Astrocyte (in vitro differentiated cells and primary cell): ENCODE data around the gene URGCP. TPM values are rescaled to one million over a fixed set of nuclear protein-coding genes. Genes with fewer than 3 reads are reported as not detected.

Experiments
- DNase-seq: peaks from one replicate; pipeline ENCODE4 v3.0.0-alpha.2; 2010; ENCODE audit warnings: low read depth
- FAIRE-seq: peaks from 2 replicates; lab custom pipeline; 2011; peaks lifted over from hg19 to GRCh38; lab: Jason Lieb, UNC
- H2AFZ ChIP-seq: 2 replicates; pipeline ENCODE4 v1.6.0; 2012; ENCODE audit warnings: low read depth, low read length, inconsistent platforms
- H3K27ac ChIP-seq: 2 replicates; pipeline ENCODE4 v1.5.1; 2011; ENCODE audit warnings: low read depth, low read length, inconsistent platforms
- H3K27me3 ChIP-seq: 2 replicates; pipeline ENCODE4 v1.6.0; 2011; ENCODE audit warnings: low read length, inconsistent platforms; ENCODE audit not compliant: insufficient read depth
- H3K36me3 ChIP-seq: 2 replicates; pipeline ENCODE4 v1.5.1; 2011; ENCODE audit warnings: low read length, inconsistent platforms; ENCODE audit not compliant: insufficient read depth
- H3K4me1 ChIP-seq: 2 replicates; pipeline ENCODE4 v1.5.1; 2011; ENCODE audit warnings: low read length, inconsistent platforms; ENCODE audit not compliant: insufficient read depth
- H3K4me2 ChIP-seq: 2 replicates; pipeline ENCODE4 v1.6.0; 2012; ENCODE audit warnings: low read length, inconsistent platforms
- H3K4me3 ChIP-seq: 2 replicates; pipeline ENCODE4 v1.5.1; 2011; ENCODE audit warnings: low read depth, mild to moderate bottlenecking, low read length, inconsistent platforms; ENCODE audit not compliant: insufficient read depth
- H3K79me2 ChIP-seq: 2 replicates; pipeline ENCODE4 v1.6.0; 2012; ENCODE audit warnings: mild to moderate bottlenecking, low read length, inconsistent platforms; ENCODE audit not compliant: insufficient read depth
- H3K9ac ChIP-seq: 2 replicates; pipeline ENCODE4 v1.6.0; 2012; ENCODE audit warnings: mild to moderate bottlenecking, low read length, inconsistent platforms
- H3K9me3 ChIP-seq: 2 replicates; pipeline ENCODE4 v1.5.1; 2012; ENCODE audit warnings: low read depth, mild to moderate bottlenecking, low read length, inconsistent platforms; ENCODE audit not compliant: insufficient read depth
- H4K20me1 ChIP-seq: 2 replicates; pipeline ENCODE4 v1.6.0; 2012; ENCODE audit warnings: low read length, inconsistent platforms; ENCODE audit not compliant: insufficient read depth
- H3K27ac Mint-ChIP-seq: one replicate; pipeline ENCODE4 v1.8.0; 2021; ENCODE audit warnings: mild to moderate bottlenecking, mixed read lengths; ENCODE audit not compliant: unreplicated experiment
- H3K27me3 Mint-ChIP-seq: one replicate; pipeline ENCODE4 v1.8.0; 2021; ENCODE audit warnings: low read depth, mixed read lengths; ENCODE audit not compliant: unreplicated experiment
- H3K36me3 Mint-ChIP-seq: one replicate; pipeline ENCODE4 v1.8.0; 2021; ENCODE audit warnings: low read depth, mixed read lengths; ENCODE audit not compliant: unreplicated experiment
- H3K4me1 Mint-ChIP-seq: one replicate; pipeline ENCODE4 v1.8.0; 2021; ENCODE audit warnings: low read depth, mixed read lengths; ENCODE audit not compliant: unreplicated experiment
- H3K4me3 Mint-ChIP-seq: one replicate; pipeline ENCODE4 v1.8.0; 2021; ENCODE audit warnings: mild to moderate bottlenecking, moderate library complexity, mixed read lengths; ENCODE audit not compliant: unreplicated experiment
- H3K9me3 Mint-ChIP-seq: one replicate; pipeline ENCODE4 v1.8.0; 2021; ENCODE audit warnings: mild to moderate bottlenecking, mixed read lengths; ENCODE audit not compliant: unreplicated experiment
- EZH2 ChIP-seq: IDR thresholded peaks from 2 replicates; pipeline ENCODE4 v1.6.1; 2012; ENCODE audit warnings: mild to moderate bottlenecking, low read length, inconsistent platforms; ENCODE audit not compliant: insufficient read depth
- total RNA-seq: library from RNA; stranded (reverse); gene quantifications from 2 replicates; pipeline ENCODE4 v1.2.1, GENCODE V29; 2021
- TF ChIP-seq, protein P1 (sequence below): IDR thresholded peaks from 2 replicates; pipeline ENCODE4 v1.5.1; 2011; ENCODE audit warnings: low read depth, mild to moderate bottlenecking, inconsistent platforms, low read length, moderate library complexity; ENCODE audit not compliant: insufficient read depth

Gene URGCP
- total RNA-seq, 1 donor from 2014 or later: 23.0 TPM

- peaks cover 2% of the 10 kb centered on the region for H3K36me3 ChIP-seq
- H3K79me2 ChIP-seq: peaks cover 74% of the 10 kb centered on the region
- peaks cover 22% of the 10 kb centered on the region for H3K4me1 Mint-ChIP-seq
- no peak for DNase-seq
- H3K4me3 Mint-ChIP-seq: no peak overlapping the region
- no peak overlapping the region for H3K4me2 ChIP-seq
- H3K9ac ChIP-seq: no peak overlapping the region
- no peak overlapping the region for H3K27ac ChIP-seq
- TF ChIP-seq, protein P1, sequence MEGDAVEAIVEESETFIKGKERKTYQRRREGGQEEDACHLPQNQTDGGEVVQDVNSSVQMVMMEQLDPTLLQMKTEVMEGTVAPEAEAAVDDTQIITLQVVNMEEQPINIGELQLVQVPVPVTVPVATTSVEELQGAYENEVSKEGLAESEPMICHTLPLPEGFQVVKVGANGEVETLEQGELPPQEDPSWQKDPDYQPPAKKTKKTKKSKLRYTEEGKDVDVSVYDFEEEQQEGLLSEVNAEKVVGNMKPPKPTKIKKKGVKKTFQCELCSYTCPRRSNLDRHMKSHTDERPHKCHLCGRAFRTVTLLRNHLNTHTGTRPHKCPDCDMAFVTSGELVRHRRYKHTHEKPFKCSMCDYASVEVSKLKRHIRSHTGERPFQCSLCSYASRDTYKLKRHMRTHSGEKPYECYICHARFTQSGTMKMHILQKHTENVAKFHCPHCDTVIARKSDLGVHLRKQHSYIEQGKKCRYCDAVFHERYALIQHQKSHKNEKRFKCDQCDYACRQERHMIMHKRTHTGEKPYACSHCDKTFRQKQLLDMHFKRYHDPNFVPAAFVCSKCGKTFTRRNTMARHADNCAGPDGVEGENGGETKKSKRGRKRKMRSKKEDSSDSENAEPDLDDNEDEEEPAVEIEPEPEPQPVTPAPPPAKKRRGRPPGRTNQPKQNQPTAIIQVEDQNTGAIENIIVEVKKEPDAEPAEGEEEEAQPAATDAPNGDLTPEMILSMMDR: no peak
- H3K36me3 Mint-ChIP-seq: peaks cover 2% of the 10 kb centered on the region
- no peaks in the 10 kb centered on the region for H3K4me1 ChIP-seq
- H3K4me3 ChIP-seq: no peak overlapping the region
- peaks cover 56% of the 10 kb centered on the region for H4K20me1 ChIP-seq
- no peaks in the 10 kb centered on the region for H3K9me3 ChIP-seq
- H3K9me3 Mint-ChIP-seq: no peaks in the 10 kb centered on the region
- no peaks in the 10 kb centered on the region for H3K27me3 ChIP-seq
- H3K27me3 Mint-ChIP-seq: no peaks in the 10 kb centered on the region
- FAIRE-seq: no peak
- H2AFZ ChIP-seq: no peak overlapping the region
- no peak overlapping the region for H3K27ac Mint-ChIP-seq
These were observed 15.1 kb downstream of the URGCP start for GRCh38 chr7:43891069-43891955.

GRCh38 chr7:43890468-43890867 lies 15.9 kb downstream of the URGCP start:
- H3K4me2 ChIP-seq: no peak overlapping the region
- no peak overlapping the region for H2AFZ ChIP-seq
- no peak overlapping the region for H3K9ac ChIP-seq
- H3K4me1 Mint-ChIP-seq: peaks cover 22% of the 10 kb centered on the region
- TF ChIP-seq EZH2: no peak
- TF ChIP-seq, protein P1: no peak
- H3K36me3 ChIP-seq: peaks cover 4% of the 10 kb centered on the region
- peaks cover 54% of the 10 kb centered on the region for H4K20me1 ChIP-seq
- H3K4me3 Mint-ChIP-seq: no peak overlapping the region
- H3K9me3 Mint-ChIP-seq: no peaks in the 10 kb centered on the region
- H3K4me3 ChIP-seq: no peak overlapping the region
- no peaks in the 10 kb centered on the region for H3K27me3 ChIP-seq
- peaks cover 65% of the 10 kb centered on the region for H3K79me2 ChIP-seq
- peaks cover 2% of the 10 kb centered on the region for H3K36me3 Mint-ChIP-seq
- FAIRE-seq: no peak
- H3K27ac Mint-ChIP-seq: no peak overlapping the region
- H3K27ac ChIP-seq: no peak overlapping the region
- H3K27me3 Mint-ChIP-seq: no peaks in the 10 kb centered on the region
- H3K4me1 ChIP-seq: no peaks in the 10 kb centered on the region
- no peak for DNase-seq
- H3K9me3 ChIP-seq: no peaks in the 10 kb centered on the region
